ENCODE measurements around the gene MPV17. TPM values are rescaled to one million over a fixed set of nuclear protein-coding genes. Genes with fewer than 3 reads are reported as not detected.

MPV17 gene
- total and polyA plus RNA-seq, 2 of the 13 experiments (the other 11 are each of a cell fraction or from before 2014, with no cell fraction given) = 48.9 to 129 TPM

GRCh38 chr2:27322766-27323595 lies at the start of gene MPV17 (continued):
- TF ChIP-seq NFAT5 (CRISPR knock-in tag; IDR thresholded peaks at IDR 0.05) (peak; percentile 95), PBX3 (CRISPR knock-in tag; IDR thresholded peaks at IDR 0.05; ENCODE audit: borderline replicate concordance) (no peak), TAF15 (IDR thresholded peaks at IDR 0.05; ENCODE audit: low read depth, low read length, poor library complexity, severe bottlenecking) (peak; percentile 78), FOXO1 (CRISPR knock-in tag; IDR thresholded peaks at IDR 0.05) (peak; percentile 64), SYNCRIP (IDR thresholded peaks at IDR 0.05; ENCODE audit: insufficient read depth, low read depth, low read length) (no peak), RCOR2 (CRISPR knock-in tag; IDR thresholded peaks at IDR 0.05) (peak; percentile 56; the same call in 1 of the 2 replicates), HES4 (CRISPR knock-in tag; IDR thresholded peaks at IDR 0.05; ENCODE audit: borderline replicate concordance) (peak; percentile 91; the same call in 1 of the 2 replicates), BCLAF1 (IDR thresholded peaks at IDR 0.05) (no peak), PREB (CRISPR knock-in tag; IDR thresholded peaks at IDR 0.05) (peak; percentile 1; the same call in 1 of the 2 replicates), BORCS8-MEF2B (CRISPR knock-in tag; IDR thresholded peaks at IDR 0.05) (peak; percentile 93), ZBTB1 (CRISPR knock-in tag; IDR thresholded peaks at IDR 0.05; ENCODE audit: borderline replicate concordance) (no peak), ZNF460 (CRISPR knock-in tag; IDR thresholded peaks at IDR 0.05; ENCODE audit: borderline replicate concordance) (no peak), ZNF644 (CRISPR knock-in tag; IDR thresholded peaks at IDR 0.05; ENCODE audit: low read depth) (no peak), ONECUT2 (CRISPR knock-in tag; IDR thresholded peaks at IDR 0.05) (no peak), ZBTB25 (CRISPR knock-in tag; IDR thresholded peaks at IDR 0.05) (peak; percentile 84; the same call in 1 of the 2 replicates)

Measured in HepG2 (cell line).